ENCODE data around the gene FYB2. TPM values are rescaled to one million over a fixed set of nuclear protein-coding genes. Genes with fewer than 3 reads are reported as not detected.

Gene FYB2
- total RNA-seq, 1 experiment from 2014 or later, result not detected

DNA sequence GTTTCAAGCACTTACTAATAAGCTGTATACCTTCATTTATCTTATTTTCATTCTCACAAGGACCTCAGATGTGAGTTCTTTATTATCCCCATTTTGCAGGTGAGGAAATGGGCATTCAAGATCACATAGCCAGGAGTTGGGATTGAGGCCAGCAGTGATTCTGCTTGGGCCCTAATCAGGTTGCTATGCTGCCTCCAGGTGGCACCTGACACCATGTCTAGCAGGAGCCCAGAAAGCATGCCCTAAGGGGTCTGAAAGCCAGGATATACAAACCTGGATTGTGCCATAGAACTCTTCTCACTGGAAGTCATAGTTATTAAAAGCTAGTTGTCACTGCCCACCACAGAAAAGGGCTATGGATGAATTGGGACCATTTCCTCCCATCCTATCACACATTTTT lies 61.1 kb downstream of the FYB2 start:
- in situ Hi-C loops (cut with HindIII; ENCODE audit: low sequenced_read_pairs), result no loop called here
- peak; percentile 58 for DNase-seq (ENCODE audit: low spot score)

GRCh38 chr1:56755911-56756310 lies 63.3 kb downstream of the FYB2 start:
- in situ Hi-C loops (cut with HindIII; ENCODE audit: low sequenced_read_pairs), result no loop called here

DNA sequence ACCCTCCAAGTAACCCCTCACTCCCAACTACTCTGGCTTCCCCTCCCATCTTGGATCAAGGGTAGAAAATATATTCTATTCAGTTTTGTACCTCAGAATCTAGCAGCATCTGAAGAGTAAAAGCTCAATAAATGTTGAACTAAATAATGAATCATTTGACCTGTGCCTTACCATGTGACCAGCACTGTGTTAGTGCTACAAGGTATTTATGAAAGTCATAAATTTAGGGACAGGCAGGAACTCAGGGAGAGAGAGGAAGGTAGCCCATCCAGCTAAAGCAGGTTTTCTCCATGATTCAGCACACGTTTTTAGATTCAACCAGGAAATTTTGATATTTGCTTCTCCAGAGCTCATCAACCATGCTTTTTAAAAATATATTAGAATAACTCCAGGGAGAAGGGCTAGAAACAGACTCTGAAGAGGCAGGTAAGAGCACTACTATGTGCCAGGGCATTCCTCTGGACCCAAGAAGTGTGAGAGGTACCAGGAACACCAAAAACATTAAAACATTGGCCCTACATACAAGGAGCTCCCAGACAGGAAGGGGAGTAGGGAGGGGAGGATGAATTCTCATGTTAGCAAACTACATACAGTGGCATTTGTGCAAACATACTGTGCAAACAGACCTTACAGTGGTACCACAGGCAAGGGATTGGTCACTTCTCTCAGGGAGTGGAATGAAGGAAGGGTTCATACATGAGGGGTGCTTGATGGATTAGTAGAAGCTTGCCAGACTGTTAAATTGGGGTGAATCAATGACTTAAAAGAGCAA lies 64.3 kb downstream of the FYB2 start:
- in situ Hi-C loops (cut with HindIII; ENCODE audit: low sequenced_read_pairs), result no loop called here

More at GRCh38 chr1:56755911-56756310, 63.3 kb downstream of the FYB2 start:
- no peak for DNase-seq (ENCODE audit: low spot score)

GRCh38 chr1:56745231-56745630 lies 74.0 kb downstream of the FYB2 start:
- in situ Hi-C loops (cut with HindIII; ENCODE audit: low sequenced_read_pairs), result no loop called here
- no peak for DNase-seq (ENCODE audit: low spot score)

More for the DNA sequence above, 64.3 kb downstream of the FYB2 start:
- DNase-seq (ENCODE audit: low spot score), result no peak

DNA sequence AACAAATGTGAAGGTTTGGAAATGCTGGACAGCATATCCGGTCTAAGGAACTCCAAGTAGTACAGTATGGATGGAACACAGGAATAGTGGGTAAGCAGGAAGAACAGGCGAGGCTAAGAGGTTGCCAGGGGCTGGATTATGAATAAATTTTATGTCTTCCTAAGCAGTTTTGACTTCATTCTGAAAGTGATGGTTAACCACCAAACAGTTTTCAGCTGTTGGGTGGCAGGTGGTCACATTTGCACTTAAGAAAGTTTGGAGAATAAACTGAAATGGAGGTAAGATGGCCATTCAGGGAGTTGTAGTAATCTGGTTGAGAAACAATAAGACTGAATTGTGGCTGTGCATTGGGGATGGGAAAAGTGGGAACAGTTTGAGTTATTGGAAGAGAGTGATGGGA lies 90.2 kb downstream of the FYB2 start:
- DNase-seq (ENCODE audit: low spot score), result no peak
- in situ Hi-C loops (cut with HindIII; ENCODE audit: low sequenced_read_pairs), result no loop called here

- in situ Hi-C loops (cut with HindIII; ENCODE audit: low sequenced_read_pairs), result no loop called here
- DNase-seq (ENCODE audit: low spot score), result no peak
Observed at GRCh38 chr1:56726706-56727105, 92.5 kb downstream of the FYB2 start.

DNA sequence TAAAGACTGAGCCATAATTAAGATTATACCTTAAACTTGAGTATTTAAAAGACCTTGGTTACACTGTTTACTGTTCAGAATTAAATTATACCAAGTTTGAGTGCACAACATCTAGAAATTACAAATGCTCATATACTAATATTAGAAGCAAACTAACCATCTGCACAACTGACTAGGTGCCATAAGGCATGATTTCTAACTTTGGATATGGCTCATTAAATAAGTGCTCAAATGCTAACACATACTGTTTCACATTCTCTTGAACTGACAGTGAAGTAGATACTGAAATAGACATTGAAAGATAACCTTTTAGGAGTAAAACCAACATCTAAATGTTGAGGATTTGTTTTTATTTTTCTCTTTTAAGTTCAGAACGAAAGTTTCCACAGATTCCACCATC lies 100.0 kb downstream of the FYB2 start:
- in situ Hi-C loops (cut with HindIII; ENCODE audit: low sequenced_read_pairs), result no loop called here
- DNase-seq (ENCODE audit: low spot score), result peak; percentile 29

- no peak for DNase-seq (ENCODE audit: low spot score)
- in situ Hi-C loops (cut with HindIII; ENCODE audit: low sequenced_read_pairs), result no loop called here
Observed at GRCh38 chr1:56715156-56715555, 104.0 kb downstream of the FYB2 start.

DNA sequence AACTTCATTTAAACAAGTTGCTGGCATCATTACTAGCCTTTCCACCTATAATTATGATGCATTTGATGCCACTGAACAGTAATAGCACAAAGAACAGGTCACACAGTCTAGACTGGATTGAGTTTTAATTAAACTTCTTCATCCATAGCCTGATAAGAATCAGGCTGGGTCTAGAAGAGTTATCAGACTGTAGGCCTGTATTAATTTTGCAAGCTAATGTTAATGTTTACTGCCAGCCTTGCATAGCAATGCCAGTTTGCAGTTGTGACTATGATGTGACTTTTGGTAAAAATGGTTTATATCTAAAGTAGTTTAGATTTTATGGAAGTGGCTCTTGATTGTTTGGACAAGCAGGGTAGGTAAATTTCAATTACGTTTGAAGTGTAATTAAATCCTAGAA lies 106.1 kb downstream of the FYB2 start:
- no peak for DNase-seq (ENCODE audit: low spot score)
- in situ Hi-C loops (cut with HindIII; ENCODE audit: low sequenced_read_pairs), result no loop called here

DNA sequence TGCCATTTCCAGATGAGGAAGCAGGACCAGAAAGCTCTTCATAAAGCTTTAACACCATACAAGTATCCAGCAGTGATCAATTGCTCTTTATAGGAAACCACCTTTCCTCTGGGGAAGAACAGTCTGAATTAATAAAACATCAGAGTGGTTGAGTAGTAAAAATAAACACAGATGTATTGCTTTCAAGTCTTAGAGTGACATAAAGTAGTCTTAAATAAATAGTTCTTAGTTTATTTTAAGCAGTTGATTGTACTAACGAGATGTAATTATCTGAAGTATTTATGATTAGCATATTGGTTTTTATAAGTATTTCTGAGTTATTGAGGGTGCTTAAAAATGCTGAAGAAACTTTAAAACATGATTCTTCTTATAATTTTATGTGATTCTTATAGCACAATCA lies 107.1 kb downstream of the FYB2 start:
- in situ Hi-C loops (cut with HindIII; ENCODE audit: low sequenced_read_pairs), result no loop called here
- DNase-seq (ENCODE audit: low spot score), result no peak

DNA sequence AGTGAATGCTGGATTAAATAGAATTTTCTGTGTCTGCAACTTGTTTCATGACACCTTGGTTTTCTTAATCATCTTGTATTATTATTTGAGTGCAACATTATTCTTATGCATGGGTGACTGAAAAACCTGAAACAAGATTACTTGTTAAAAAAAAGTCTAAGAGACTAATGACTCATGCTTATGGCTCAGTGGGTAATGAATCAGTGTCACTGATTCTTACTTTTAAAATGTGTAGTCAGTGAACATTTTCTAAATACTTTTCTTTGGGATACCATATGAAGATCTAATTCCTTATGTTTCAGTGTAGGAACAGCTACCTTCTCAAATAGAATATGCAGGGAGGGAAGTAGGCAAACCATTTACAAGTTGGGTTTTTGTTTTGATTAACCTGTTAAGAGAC lies 108.6 kb downstream of the FYB2 start:
- no peak for DNase-seq (ENCODE audit: low spot score)
- in situ Hi-C loops (cut with HindIII; ENCODE audit: low sequenced_read_pairs), result no loop called here

GRCh38 chr1:56709995-56710394 lies 109.2 kb downstream of the FYB2 start:
- in situ Hi-C loops (cut with HindIII; ENCODE audit: low sequenced_read_pairs), result no loop called here
- DNase-seq (ENCODE audit: low spot score), result no peak

GRCh38 chr1:56709269-56709880 lies 109.8 kb downstream of the FYB2 start:
- in situ Hi-C loops (cut with HindIII; ENCODE audit: low sequenced_read_pairs), result no loop called here
- peak; percentile 76 for DNase-seq (ENCODE audit: low spot score)

GRCh38 chr1:56707379-56707778 lies 111.8 kb downstream of the FYB2 start:
- in situ Hi-C loops (cut with HindIII; ENCODE audit: low sequenced_read_pairs), result no loop called here
- no peak for DNase-seq (ENCODE audit: low spot score)

- in situ Hi-C loops (cut with HindIII; ENCODE audit: low sequenced_read_pairs), result no loop called here
Observed at GRCh38 chr1:56703747-56704146, 115.5 kb downstream of the FYB2 start.

GRCh38 chr1:56696663-56697062 lies 122.5 kb downstream of the FYB2 start:
- DNase-seq (ENCODE audit: low spot score), result no peak
- in situ Hi-C loops (cut with HindIII; ENCODE audit: low sequenced_read_pairs), result no loop called here

More at GRCh38 chr1:56703747-56704146, 115.5 kb downstream of the FYB2 start:
- DNase-seq (ENCODE audit: low spot score), result no peak

- no peak for DNase-seq (ENCODE audit: low spot score)
- in situ Hi-C loops (cut with HindIII; ENCODE audit: low sequenced_read_pairs), result no loop called here
Observed at GRCh38 chr1:56688522-56689026, 130.6 kb downstream of the FYB2 start.

DNA sequence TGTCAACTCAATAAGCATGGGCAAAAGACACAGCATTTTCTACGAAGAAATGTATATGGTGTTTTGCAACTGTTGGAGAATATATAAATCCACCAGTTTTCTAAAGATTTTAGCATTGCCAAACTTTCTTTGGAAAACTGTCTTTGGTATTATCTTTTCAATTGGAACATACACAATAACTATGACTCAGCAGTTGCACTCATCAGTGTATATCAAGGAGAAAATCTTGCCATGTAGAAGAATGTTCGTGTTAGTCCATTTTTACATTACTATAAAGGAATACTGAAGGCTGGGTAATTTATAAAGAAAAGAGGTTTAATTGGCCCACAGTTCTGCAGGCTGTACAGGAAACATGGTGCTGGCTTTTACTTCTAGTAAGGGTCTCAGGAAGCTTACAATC lies 133.0 kb downstream of the FYB2 start:
- in situ Hi-C loops (cut with HindIII; ENCODE audit: low sequenced_read_pairs), result no loop called here
- DNase-seq (ENCODE audit: low spot score), result no peak

- DNase-seq (ENCODE audit: low spot score), result no peak
- in situ Hi-C loops (cut with HindIII; ENCODE audit: low sequenced_read_pairs), result no loop called here
Observed at GRCh38 chr1:56683569-56683968, 135.6 kb downstream of the FYB2 start.

GRCh38 chr1:56676571-56677035 lies 142.6 kb downstream of the FYB2 start:
- in situ Hi-C loops (cut with HindIII; ENCODE audit: low sequenced_read_pairs), result no loop called here
- no peak for DNase-seq (ENCODE audit: low spot score)

GRCh38 chr1:56675763-56676162 lies 143.4 kb downstream of the FYB2 start:
- no peak for DNase-seq (ENCODE audit: low spot score)
- in situ Hi-C loops (cut with HindIII; ENCODE audit: low sequenced_read_pairs), result no loop called here
